DMS53 treated with DMSO at 0.1 percent for 48 hours (cell line): Measurements from ENCODE around the gene FCRLB.
"Not testable (repeated sequence)": the region's sequence is repeated elsewhere in the genome, so short reads cannot be mapped to it uniquely, and the experiment has no call there.

Source experiments
- DNase-seq: peaks from one replicate; lab custom pipeline; 2025; ENCODE audit not compliant: unreplicated experiment; lab: John Stamatoyannopoulos, UW

FCRLB gene

DNA sequence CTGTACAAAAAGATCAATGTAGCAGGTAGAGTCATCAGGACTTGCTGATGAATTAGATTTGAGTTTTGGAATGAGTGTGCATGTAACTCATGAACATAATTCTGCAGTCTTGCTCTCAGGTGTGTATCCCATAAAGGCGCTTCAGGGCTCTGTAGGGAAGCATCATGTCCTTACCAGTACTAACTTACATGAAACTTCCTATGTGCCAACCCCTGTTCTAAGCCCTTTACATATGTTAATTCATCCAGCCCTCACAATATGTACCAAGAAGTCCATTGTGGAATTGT lies 2.1 kb upstream of the FCRLB start:
- DNase-seq = no peak

DNA sequence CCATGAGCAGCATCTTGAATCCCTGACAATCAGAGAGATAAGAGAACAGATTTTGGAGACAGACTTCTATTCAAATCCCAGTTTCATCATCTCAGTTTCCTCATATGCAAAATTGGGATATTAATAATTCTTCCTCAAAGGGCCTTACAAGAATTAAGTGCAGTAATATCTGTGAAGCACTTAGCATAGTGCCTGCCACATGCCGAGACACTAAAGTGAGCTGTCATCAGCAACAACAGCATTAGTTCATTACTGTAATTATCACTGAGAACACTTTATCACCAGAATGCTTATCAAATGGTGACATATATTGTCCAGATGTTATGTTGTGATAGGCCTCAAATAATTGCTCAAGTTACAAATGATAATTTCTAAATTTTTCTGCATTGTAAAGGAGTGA lies 922 bp upstream of the FCRLB start:
- no peak for DNase-seq

DNA sequence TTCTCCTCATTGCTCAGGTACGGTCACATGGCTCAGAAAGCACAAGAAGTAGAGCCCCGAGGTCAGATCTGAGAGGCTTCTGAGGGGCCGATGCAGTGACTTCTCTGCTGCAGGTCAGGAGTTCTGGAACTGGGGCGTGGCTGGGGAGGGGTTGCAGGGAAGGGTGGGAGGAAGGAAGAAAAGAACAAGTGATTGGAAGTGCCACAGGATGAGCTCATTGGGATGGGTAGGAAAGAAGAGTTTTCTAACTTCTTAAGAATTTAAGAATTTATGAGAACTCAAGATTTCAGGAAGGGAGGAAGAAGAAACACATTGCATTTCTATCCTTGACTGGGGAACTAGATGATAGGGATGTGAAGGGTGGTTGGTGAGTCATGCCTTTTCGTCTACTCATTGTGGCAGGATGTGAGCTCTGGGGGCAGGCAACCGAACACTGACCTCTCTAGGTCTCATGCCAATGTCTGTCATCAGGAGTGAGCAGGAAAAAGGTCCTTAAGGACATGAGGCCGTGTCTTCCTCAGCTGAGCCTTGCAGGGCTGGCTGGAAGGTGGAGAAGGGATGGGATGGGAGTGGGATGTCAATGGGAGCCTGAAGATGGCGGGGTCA lies 497 bp downstream of the FCRLB start:
- no peak for DNase-seq

DNA sequence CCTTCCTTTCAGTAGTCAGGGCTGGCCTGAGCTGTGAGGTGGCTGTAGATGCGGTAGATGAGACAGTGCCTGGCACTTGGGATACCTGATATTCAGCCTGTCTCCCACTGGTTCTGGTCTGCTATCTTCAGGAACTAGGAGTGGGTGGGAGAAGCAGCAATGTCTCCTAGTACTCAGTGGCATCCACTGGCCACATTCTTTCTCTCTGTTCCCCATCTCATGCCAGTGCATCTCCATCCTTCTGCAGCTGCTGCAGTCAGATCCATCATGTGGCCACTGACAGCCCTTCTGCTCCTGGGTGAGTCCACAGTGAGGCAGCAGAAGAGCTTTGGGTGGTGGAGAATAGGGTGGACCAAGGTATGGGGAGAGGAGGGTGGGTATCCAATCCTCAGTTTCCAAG lies 1.1 kb downstream of the FCRLB start:
- no peak for DNase-seq

DNA sequence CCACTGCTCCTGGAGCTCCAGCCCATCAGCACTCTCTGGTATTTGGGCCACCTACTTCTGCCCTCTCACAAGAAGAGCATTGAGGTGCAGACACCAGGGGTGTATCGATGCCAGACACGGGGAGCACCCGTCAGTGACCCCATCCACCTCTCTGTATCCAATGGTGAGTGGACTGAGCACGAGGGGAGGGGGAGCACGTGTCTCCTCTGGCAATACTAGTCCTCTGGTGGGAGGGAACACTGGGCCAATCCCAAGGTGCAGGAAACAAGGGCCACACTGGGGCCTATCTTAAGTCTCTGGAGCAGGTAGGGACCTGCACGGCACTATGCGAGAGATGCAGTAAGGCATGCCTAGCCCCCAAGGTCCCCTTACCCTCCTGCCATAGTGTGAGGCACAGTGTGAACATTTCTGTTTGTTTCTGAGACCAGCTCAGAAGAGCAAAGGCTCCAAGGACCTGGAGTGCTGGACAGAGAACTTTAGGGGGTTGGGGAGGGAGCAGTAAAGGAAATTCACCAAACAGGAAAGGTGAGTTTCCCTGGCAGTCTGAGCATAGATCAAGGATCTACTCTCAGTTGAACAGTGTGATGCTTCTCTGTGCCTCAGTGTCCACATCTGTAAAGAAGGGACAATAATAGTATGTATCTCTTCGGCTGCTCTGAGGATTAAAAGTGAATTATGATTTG lies 2.3 kb downstream of the FCRLB start:
- peak; percentile 3 for DNase-seq

DNA sequence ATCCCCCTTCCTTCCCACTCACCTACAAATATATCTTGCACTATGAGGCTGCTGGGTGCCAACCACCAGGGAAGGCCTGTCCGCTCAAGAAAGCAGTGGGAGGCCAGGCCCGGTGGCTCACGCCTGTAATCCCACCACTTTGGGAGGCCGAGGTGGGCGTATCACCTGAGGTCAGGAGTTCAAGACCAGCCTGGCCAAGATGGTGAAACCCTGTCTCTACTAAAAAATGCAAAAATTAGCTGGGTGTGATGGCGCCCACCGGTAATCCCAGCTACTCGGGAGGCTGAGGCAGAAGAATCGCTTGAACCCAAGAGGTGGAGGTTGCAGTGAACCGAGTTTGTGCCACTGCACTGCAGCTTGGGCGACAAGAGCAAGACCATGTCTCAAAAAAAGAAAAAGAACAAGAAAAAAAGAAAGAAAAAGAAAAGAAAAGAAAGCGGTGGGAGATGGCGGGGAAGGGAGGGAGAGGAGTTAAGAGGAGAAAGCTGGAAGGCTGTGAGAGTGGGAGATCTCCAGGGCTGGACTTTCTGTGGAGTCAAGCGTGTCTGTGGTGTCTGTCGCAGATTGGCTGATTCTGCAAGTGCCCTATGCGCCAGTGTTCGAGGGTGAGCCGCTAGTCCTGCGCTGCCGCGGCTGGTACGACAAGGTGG lies 4.0 kb downstream of the FCRLB start:
- not testable (repeated sequence) for DNase-seq

DNA sequence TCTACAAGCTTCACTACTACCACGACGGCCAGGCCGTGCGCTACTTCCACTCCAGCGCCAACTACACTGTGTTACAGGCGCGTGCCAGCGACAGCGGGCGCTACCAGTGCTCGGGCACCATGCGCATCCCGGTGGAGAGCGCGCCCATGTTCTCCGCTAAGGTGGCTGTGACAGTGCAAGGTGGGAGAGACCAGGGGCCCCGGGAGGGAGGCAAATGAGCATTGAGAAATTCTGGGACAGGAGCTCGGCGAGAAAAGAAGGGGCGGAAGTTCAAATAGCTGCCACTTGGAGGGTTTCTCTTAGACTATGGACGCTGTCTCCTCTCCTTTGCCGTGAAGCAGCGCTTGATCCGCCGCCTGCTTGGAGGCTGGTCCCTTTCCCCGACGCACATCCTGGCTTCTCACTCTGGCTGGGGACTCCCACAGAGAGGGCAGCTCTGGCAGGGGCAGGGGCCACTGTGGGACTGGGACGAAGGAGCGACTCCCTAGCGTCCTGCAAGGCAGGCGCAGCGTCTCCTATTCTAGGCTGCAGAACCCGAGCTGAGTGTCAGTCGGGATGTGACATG lies 4.6 kb downstream of the FCRLB start:
- peak; percentile 49 for DNase-seq

DNA sequence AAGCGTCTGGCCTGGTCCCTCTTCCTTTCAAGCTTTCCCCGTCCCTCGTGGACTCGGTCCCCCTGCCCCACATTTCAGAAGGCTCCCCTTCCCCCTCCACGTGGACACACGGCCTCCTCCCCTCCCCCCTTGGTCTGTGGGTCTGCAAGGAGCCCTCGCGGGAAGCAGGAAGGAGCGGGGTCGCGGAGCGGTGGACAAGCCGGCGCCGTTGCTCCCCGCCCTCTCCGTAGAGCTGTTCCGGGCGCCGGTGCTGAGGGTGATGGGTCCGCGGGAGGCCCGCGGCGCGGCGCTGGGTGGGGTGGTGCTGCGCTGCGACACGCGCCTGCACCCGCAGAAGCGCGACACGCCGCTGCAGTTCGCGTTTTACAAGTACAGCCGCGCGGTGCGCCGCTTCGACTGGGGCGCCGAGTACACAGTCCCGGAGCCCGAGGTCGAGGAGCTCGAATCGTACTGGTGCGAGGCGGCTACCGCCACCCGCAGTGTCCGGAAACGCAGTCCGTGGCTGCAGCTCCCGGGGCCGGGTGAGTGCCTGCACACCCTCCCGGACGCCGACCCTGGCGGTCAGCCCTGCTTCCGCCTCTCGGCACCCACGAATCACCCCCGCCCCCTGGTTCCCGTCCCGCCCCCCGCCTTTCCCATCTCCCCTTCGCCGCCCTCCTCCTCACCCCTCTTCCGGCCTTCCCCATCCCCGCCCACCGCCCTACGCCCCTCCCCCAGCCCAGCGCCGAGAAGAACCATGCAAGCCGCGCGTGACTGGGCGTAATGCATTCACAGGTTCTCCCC lies 5.3 kb downstream of the FCRLB start:
- peak; percentile 34 for DNase-seq

DNA sequence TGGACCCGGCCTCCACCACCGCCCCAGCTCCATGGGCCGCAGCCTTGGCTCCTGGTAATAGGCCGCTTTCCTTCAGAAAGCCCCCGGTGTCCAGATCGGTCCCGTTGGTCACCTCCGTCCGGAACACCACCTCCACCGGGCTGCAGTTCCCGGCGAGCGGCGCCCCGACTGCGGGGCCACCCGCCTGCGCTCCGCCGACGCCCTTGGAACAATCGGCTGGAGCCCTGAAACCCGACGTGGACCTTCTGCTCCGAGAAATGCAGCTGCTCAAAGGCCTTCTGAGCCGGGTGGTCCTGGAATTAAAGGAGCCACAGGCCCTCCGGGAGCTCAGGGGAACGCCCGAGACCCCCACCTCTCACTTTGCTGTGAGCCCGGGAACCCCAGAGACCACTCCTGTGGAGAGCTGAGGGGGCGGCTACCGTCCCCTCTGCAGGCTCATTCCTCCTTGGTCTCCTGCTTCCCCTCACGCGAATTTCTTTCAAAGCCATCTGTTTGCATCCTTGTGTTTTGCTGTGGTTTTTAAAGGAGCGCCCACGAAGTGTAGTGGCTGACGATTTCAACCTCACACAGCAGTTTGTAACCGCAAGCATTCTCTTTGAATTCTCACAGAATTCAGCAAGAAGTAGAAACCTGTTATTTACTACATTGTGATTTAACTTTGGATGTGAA lies 6.0 kb downstream of the FCRLB start:
- DNase-seq = peak; percentile 34

DNA sequence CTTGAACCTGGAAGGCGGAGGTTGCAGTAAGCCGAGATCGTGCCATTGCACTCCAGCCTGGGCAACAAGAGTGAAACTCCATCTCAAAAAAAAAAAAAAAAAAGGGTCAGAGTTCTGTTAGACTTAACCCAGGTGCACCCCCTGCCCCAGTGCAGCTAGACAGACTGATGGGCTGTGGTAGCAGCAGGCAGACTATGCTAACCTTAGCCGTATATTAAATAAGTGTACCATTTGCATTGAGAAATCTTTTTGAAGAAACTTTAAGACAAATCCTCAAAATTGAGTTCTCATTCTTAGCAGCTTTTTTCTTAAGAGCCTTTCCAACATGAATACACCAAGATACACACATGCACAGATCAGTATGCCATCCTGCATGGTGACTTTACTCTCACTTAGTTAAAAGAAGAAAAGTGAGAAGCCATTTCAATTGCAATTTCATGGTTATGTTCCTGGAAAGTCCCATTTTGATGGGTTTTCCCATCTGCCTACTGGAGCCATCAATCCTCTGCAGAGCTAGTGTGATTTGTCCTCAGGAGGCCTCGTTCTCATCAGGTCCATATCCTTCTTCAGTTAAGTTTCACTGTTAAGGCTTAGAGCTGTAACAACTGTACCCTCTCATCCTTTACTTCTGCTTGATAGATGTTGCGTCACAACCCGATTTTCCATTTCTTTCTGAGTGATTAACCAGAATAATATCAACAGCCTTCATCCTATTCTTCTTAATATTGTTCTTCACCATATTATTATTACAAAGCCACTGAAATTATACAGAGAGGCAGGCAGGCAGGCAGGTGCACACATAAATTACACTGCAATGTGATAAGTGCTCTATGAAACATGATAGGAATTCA lies 7.3 kb downstream of the FCRLB start:
- no peak for DNase-seq

DNA sequence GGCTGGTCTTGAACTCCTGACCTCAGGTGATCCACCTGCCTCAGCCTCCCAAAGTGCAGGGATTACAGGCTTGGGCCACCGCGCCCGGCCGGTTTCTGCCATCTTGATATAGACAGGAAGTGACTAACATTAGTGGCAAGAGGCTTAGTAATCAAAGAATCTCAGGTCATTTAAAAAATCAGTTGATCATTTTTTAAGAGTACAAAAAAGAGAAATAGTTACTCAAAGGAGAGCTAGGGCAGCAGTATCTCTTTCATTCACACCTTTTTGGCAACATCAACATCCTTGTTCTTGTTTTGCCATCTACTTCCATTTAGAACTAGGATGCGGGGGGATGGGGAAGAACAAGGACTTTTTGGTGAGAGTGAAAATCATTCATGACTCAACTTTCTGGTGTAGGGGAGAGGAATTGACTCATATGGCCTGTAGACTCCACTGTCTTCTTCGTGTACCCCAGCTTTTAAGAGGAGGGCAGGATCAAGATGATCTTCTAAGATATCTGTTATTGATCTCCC lies 8.8 kb downstream of the FCRLB start:
- DNase-seq = no peak

DNA sequence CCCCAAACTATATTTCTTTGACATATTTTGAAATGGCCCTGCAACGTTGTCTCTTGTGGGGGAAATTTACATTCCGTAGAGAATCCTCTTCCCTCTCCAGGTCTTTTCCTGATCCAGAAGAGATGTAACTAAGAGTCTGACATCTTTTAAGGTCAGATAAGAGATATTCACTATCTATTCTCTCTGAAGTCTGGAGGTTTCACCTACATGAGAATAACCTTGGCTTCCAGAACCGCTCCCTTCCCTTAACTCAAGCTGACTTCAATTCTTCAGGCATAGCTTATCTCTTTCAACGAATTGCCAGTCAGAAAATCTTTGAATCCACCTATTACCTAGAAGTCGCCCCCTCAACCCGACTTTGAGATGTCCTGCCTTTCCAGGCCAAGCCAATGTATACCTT lies 9.9 kb downstream of the FCRLB start:
- no peak for DNase-seq

DNA sequence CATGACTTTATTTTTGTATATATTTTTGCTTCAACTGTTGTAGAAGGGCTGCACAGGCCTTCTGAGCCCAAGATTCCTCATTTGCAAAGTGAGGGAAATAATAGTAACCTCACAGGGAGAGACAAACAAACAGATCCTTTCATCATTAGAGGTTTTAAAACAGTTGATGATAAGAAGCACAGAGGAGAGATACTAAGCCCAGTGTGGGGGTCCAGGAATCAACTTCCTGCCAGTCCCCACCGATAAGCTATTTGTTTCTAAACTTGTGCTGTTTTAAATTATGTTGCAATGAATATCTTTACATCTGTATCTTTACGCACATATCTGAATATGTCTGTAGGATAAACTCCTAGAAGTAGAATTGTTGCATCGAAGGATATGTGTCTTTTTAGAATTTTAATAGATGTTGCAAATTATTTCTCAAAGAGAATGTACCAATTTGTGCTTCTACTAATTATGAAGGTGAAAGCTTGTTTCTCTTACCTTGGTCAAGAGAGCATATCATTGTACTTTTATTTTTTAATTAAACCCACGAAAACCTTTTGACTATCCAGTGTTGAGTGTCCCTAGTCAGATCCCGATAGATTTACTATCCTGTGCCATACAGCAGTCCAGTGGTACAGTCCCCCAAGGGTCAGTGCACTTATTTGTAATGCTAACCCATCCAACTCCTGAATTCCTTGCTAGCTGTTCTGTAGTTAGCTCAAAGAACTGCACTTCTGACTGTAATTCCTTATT lies 10.8 kb downstream of the FCRLB start:
- DNase-seq = no peak

DNA sequence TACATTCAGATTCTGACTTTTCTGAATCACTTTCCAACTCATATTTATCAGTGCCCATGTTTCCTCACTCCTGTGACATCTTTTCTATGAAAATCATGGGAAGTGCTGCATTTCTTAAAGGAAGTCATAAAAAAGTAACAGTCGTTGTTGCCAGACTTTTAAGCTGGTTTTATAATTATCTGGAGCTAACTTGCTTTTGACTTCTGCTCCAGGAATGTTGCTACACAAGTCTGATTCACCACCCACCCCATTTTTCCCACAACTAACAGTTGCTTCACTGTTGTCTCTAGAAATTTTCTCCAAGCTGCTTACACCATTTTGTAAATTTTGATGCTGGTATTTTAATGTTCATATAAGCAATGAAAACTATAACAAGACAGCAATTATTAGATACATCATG lies 12.2 kb downstream of the FCRLB start:
- DNase-seq = no peak

DNA sequence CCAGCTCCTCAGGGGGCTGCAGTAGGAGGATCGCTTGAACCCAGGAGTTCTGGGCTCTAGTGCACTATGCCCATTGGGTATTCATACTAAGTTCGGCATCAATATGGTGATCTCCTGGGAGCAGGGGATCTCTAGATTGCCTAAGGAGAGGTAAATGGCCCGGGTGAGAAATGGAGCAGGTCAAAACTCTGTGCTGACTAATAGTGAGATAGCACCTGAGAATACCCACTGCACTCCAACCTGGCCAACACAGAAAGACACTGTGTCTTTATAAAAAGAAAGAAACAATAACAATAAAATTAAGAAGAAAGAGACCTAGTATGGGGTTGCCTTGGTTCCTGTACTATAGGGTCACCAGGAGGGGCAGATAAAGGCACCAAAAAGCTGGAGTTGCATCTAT lies 14.5 kb downstream of the FCRLB start:
- no peak for DNase-seq

DNA sequence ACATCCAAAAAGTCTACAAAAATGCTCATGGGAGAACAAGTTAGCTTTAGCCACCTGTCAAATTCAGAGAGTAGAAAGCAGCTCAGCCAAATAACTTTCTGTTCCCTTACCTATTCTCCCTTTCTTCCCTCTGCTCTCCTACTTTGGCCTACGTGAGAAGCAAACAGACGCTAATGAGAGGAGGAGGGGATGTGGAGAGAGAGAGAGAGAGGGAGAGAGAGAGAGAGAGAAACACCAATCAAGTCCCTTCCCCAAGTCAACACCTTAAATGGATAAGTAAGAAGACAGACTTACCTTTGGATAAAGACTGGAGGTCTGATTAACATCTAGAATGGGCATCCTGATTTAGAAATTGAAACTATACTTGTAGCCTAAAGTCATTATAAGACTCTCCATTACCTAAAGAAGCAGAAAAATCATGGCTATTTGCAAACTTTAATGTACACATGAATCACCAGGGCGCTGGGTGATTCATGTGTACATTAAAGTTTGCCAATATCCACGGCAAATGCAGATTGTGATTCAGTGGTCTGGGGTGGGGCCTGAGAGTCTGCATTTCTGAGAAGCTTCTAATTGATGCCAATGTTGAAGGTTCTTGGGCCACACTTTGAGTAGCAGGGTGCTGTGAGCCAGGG lies 15.1 kb downstream of the FCRLB start:
- DNase-seq = no peak

DNA sequence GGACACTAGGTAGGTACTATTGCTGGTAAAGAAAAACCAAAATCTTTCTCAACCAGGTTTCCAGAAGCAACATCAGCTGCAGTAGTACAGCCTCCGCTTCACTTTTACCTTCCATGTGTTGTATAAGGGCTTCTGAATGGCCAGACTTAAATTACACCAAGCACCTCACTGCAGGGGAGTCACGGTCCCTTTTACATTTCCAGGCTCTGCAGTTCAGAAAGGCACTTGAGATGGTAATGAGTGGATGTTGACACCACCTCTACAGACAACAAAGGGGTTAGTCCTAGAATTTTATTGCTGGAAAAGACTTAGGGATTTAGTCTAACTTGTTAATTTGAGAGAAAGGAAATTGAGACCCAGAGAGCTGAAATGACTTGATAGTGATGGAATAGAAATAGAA lies 16.3 kb downstream of the FCRLB start:
- DNase-seq = no peak

DNA sequence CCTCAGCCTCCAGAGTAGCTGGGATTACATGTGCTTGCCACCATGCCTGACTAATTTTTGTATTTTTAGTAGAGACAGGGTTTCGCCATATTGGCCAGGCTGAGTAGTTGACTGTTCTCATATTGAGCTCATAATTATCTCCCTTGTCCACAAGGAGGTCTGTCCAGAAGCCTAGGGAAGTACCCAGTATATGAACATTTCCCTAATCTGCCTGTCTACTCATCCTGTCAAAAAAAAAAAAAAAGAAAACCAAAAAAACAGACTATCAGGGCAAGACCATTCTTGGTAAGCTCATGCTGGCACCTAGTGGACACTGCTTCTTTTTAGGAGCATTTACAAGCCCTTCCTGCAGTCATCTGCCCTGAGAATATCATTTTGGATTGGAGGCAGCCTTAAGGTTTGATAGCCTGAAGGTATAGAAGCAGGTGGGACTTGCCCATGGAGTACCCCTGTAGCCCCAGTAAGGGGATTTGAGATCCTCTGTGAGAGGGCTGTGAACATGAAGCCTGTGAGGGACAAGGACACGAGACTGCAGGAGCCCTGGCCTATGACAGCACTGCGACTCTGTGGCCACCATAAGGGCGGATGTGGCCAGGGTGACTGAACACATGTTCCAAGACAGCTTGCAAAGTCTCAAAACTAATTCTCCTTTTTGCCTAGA lies 17.4 kb downstream of the FCRLB start:
- peak; percentile 4 for DNase-seq
